Lung (tissue), 12 donors: ENCODE data around the gene GTF3C5. TPM values are rescaled to one million over a fixed set of nuclear protein-coding genes. Genes with fewer than 3 reads are reported as not detected.
A peak's percentile ranks its signal among the peaks of the same experiment; 100 is the strongest.
"Not testable (repeated sequence)": the region's sequence is repeated elsewhere in the genome, so short reads cannot be mapped to it uniquely, and the experiment has no call there.

ENCODE experiments used
- ATAC-seq: fragments of 200-7000 bp; cut with Tn5 transposase; one replicate; pipeline ENCODE4 v1.9.1; 2020; ENCODE audit warnings: moderate number of reproducible peaks; ENCODE audit not compliant: insufficient read depth, low FRiP score
- DNase-seq, 3 donors: peaks; one replicate each; pipeline ENCODE4 v3.0.0-alpha.2; 2013 to 2017
- H3K27ac ChIP-seq, 2 donors: one replicate each; pipeline ENCODE4 v1.5.1; 2013; ENCODE audit warnings: mild to moderate bottlenecking in 2 of 2, moderate library complexity in 2 of 2, control low read depth in 1 of 2, inconsistent platforms in 1 of 2, low read depth in 1 of 2, low read length in 1 of 2
- H3K27me3 ChIP-seq, 3 donors: one replicate each; pipeline ENCODE4 v1.5.1; 2013; ENCODE audit warnings: low read length in 2 of 3; ENCODE audit not compliant: control insufficient read depth in 3 of 3, insufficient read depth in 3 of 3
- H3K36me3 ChIP-seq, 4 donors: one replicate each; pipeline ENCODE4 v1.5.1; 2013; ENCODE audit warnings: low read length in 4 of 4, mild to moderate bottlenecking in 1 of 4, moderate library complexity in 1 of 4; ENCODE audit not compliant: control insufficient read depth in 4 of 4, insufficient read depth in 4 of 4
- H3K4me1 ChIP-seq, 5 donors: one replicate each; pipeline ENCODE4 v1.5.1; 2013; ENCODE audit warnings: low read length in 5 of 5, mild to moderate bottlenecking in 2 of 5, moderate library complexity in 1 of 5; ENCODE audit not compliant: control insufficient read depth in 5 of 5, insufficient read depth in 5 of 5
- H3K4me3 ChIP-seq: one replicate; pipeline ENCODE4 v1.5.1; 2013; ENCODE audit warnings: mild to moderate bottlenecking, control low read depth, moderate library complexity
- H3K9ac ChIP-seq, 2 donors: one replicate each; pipeline ENCODE4 v1.5.1; 2013; ENCODE audit warnings: low read length in 2 of 2, control low read depth in 1 of 2; ENCODE audit not compliant: insufficient read depth in 1 of 2
- H3K9me3 ChIP-seq, 4 donors: one replicate each; pipeline ENCODE4 v1.5.1; 2013; ENCODE audit warnings: low read length in 3 of 4, mild to moderate bottlenecking in 1 of 4, moderate library complexity in 1 of 4; ENCODE audit not compliant: control insufficient read depth in 4 of 4, insufficient read depth in 3 of 4
- WGBS, 2 donors: extraction: QIAGEN DNeasy Blood & Tissue Kit; methylation state at CpG; one replicate each; pipeline ENCODE4 v1.1.7; 2013; 5-methylcytosine and 5-hydroxymethylcytosine counted together
- polyA plus RNA-seq, 2 donors: library from polyadenylated mRNA; stranded (reverse); fragments of 200-250 nt; gene quantifications; one replicate each; pipeline ENCODE4 v1.2.1, GENCODE V29; 2013
- total RNA-seq, 2 donors: library from RNA; depleted of rRNA in 1 of 2; stranded (reverse); fragments of >200 nt in 1 of 2; gene quantifications; one replicate each; pipeline ENCODE4 v1.2.1, GENCODE V29; 2014 to 2021
- TF ChIP-seq, protein P1 (sequence below): IDR thresholded peaks from 2 replicates; pipeline ENCODE4 v1.5.1; 2012; ENCODE audit warnings: mild to moderate bottlenecking; ENCODE audit errors: control extremely low read depth, extremely low read depth
- donor health status: control.
- donor health status: control.
- donor health status: Bipolar disorder and iron deficiency.
- donor health status: healthy.
- donor health status: DM: yes; HTN: yes; CAD: no.

The GTF3C5 gene
- total and polyA plus RNA-seq, 4 donors: 41.0 to 60.0 (median 45.5) TPM

- Histone ChIP-seq H3K36me3 (peaks cover 0 to 4% (median 0%) of the 10 kb centered on the region in 4 donors), H3K4me1 (no peaks in the 10 kb centered on the region), H3K9ac (no peak overlapping the region), H3K27ac (no peak overlapping the region), H3K27me3 (no peaks in the 10 kb centered on the region), H3K4me3 (no peak overlapping the region), H3K9me3 (no peaks in the 10 kb centered on the region)
- TF ChIP-seq, protein P1, sequence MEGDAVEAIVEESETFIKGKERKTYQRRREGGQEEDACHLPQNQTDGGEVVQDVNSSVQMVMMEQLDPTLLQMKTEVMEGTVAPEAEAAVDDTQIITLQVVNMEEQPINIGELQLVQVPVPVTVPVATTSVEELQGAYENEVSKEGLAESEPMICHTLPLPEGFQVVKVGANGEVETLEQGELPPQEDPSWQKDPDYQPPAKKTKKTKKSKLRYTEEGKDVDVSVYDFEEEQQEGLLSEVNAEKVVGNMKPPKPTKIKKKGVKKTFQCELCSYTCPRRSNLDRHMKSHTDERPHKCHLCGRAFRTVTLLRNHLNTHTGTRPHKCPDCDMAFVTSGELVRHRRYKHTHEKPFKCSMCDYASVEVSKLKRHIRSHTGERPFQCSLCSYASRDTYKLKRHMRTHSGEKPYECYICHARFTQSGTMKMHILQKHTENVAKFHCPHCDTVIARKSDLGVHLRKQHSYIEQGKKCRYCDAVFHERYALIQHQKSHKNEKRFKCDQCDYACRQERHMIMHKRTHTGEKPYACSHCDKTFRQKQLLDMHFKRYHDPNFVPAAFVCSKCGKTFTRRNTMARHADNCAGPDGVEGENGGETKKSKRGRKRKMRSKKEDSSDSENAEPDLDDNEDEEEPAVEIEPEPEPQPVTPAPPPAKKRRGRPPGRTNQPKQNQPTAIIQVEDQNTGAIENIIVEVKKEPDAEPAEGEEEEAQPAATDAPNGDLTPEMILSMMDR: no peak
- ATAC-seq: no peak
- 88 to 91% methylated on average over 23 to 33 of the region's 33 CpGs for WGBS, 2 donors
- no peak for DNase-seq
These were observed 40.8 kb downstream of the GTF3C5 start for GRCh38 chr9:133071484-133072150.

- not testable (repeated sequence) for H3K9me3 ChIP-seq, H3K9ac ChIP-seq, DNase-seq, H3K27me3 ChIP-seq, H3K27ac ChIP-seq, H3K36me3 ChIP-seq, H3K4me3 ChIP-seq, H3K4me1 ChIP-seq, ATAC-seq
- 91 to 93% methylated on average over 5 of the region's 5 CpGs for WGBS, 2 donors
These were observed 41.4 kb downstream of the GTF3C5 start for GRCh38 chr9:133072210-133072609.

DNA sequence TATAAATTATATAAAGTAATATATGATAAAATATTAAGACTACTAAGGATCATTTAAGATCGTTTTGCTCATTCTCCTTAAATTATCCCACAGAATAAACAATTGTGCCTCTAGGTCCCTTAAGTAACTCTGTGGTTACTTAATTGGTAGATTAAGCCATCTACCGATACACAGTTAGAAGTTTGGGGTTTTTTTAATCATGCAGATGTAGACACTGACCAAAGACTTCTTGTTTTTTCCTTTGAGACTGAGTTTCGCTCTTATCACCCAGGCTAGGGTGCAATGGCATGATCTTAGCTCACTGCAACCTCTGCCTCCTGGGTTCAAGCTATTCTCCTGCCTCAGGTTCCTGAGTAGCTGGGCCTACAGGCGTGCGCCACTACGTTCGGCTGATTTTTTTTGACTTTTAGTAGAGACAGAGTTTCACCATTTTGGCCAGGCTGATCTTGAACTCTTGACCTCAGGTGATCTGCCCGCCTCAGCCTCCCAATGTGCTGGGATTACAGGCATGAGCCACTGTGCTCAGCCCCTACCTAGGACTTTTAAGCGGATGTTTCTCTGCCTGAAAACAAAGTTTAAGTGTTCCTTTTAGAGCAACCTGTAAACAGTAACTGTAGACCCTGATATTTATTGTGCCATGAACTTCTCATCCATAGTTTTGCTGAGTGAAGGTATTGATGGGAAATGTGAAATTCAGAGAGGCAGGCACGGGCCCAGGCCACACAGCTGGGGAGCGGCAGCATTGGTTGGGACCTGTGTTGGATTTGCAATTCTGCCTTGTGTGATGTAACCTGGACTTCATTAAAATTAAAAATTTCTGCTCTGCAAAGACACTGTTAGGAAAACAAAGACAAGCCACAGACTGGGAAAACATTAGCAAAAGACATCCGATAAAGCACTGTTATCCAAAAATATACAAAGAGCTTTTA, 42.6 kb downstream of the GTF3C5 start:
- peaks cover 0 to 2% (median 0%) of the 10 kb centered on the region in 4 donors for H3K36me3 ChIP-seq
- H3K4me3 ChIP-seq: no peak overlapping the region
- no peaks in the 10 kb centered on the region for H3K9me3 ChIP-seq
- WGBS, 2 donors: 77 to 80% methylated on average over 12 of the region's 12 CpGs
- TF ChIP-seq, protein P1: no peak
- DNase-seq (no peak), ATAC-seq (no peak)
- no peak overlapping the region for H3K27ac ChIP-seq
- H3K27me3 ChIP-seq: no peaks in the 10 kb centered on the region
- H3K4me1 ChIP-seq: no peaks in the 10 kb centered on the region
- no peak overlapping the region for H3K9ac ChIP-seq

DNA sequence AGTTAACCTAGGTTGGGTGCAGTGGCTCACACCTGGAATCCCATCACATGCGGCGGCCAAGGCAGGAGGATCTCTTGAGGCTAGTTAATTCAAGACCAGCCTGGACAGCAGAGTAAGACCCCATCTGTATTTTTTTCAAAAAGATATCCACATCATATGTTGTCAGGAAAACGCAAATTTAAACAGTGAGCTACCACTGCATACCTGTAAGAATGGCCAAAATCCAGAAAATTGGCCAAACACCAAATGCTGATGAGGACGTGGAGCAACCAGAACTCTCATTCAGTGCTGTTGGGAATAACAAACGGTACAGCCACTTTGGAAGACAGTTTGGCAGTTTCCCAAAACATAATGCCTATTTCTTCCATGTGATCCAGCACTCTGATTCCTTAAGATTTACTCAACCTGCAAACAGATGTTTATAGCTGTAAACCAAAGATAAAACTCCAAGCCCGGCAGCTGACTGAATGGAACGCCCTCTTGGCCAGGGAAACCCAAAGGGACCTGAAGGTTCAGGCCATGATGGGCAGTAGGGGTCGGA, 43.4 kb downstream of the GTF3C5 start:
- Histone ChIP-seq H3K9me3 (no peaks in the 10 kb centered on the region), H3K4me3 (no peak overlapping the region), H3K27ac (no peak overlapping the region), H3K27me3 (no peaks in the 10 kb centered on the region), H3K9ac (no peak overlapping the region), H3K4me1 (no peaks in the 10 kb centered on the region), H3K36me3 (peaks cover 0 to 2% (median 0%) of the 10 kb centered on the region in 4 donors)
- ATAC-seq: no peak
- DNase-seq: peak in 2 of 3 donors; percentile 24 to 44
- TF ChIP-seq, protein P1: no peak
- WGBS, 2 donors: 64 to 80% methylated on average over 8 of the region's 8 CpGs
